LNCAP (cell line): Measurements from ENCODE around the gene MED9.

Experiments
- CTCF ChIP-seq: fragments of 450-650 bp; IDR thresholded peaks from 2 replicates; pipeline ENCODE4 v1.5.1; 2017; ENCODE audit warnings: mild to moderate bottlenecking

The MED9 gene

GRCh38 chr17:17469996-17470395, 6.8 kb upstream of the MED9 start:
- TF ChIP-seq CTCF, result no peak

GRCh38 chr17:17472333-17472920, 4.4 kb upstream of the MED9 start:
- no peak for TF ChIP-seq CTCF

GRCh38 chr17:17474341-17474740, 2.5 kb upstream of the MED9 start:
- no peak for TF ChIP-seq CTCF

- no peak for TF ChIP-seq CTCF
These were observed 2.4 kb downstream of the MED9 start for GRCh38 chr17:17479209-17479608.

- TF ChIP-seq CTCF, result no peak
These were observed 3.9 kb downstream of the MED9 start for GRCh38 chr17:17480593-17481148.

- no peak for TF ChIP-seq CTCF
These were observed 5.1 kb downstream of the MED9 start for GRCh38 chr17:17481860-17482259.

GRCh38 chr17:17484451-17484899, 7.7 kb downstream of the MED9 start:
- TF ChIP-seq CTCF, result no peak

GRCh38 chr17:17485420-17485819, 8.6 kb downstream of the MED9 start:
- TF ChIP-seq CTCF, result no peak
